ENCODE measurements around the gene FHL2.

The FHL2 gene

GRCh38 chr2:105421053-105421452 is 22.2 kb upstream of the FHL2 start:
- no peak for DNase-seq

- no peak for DNase-seq
Observed at GRCh38 chr2:105418522-105418921, 19.7 kb upstream of the FHL2 start.

DNA sequence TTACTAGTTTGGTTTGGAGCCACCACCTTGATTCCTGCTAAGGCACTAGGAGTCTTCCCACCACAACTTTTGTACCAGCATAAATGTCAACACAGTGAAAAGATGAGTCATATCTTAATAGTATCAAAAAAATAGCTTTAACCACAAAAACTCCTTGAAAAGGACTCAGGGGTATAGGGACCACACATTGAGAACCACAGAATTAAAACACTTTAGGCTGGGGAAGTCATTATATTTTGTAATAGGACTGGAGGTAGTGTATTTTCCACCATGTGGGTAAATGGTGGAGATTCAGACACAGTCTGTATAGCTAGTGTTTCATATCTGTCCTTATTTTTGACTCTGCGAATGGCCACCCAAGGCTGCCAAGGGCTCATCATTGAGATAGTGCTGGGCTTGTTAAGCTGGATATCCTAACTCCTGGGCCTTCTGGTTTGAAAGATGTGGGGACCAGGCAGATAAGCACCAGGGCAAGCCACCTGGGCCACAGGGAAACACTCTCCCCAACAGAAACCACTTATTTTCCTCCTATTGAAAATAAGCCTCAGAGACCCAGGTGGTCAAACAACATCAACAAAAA is 19.1 kb upstream of the FHL2 start:
- no peak for DNase-seq

DNA sequence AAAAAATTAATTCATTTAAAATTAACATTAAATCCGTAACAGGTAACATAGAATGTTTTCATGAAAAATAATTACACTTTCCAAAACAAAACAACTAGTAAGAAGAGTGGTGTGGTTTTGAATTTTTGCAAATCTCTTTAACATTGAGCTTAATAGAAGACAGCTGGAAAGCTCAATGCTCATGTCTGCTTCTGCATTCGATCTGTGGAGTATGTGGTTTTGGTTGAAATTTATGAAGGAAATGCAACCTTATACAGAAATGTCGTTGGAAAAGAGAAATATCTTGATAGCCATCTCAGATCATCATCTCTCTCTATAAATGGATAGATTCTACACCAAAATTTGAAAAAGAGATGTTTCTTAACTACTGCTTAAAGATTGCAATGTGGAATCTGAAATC is 17.3 kb upstream of the FHL2 start:
- DNase-seq: no peak

GRCh38 chr2:105415007-105415406 is 16.2 kb upstream of the FHL2 start:
- DNase-seq: no peak

DNA sequence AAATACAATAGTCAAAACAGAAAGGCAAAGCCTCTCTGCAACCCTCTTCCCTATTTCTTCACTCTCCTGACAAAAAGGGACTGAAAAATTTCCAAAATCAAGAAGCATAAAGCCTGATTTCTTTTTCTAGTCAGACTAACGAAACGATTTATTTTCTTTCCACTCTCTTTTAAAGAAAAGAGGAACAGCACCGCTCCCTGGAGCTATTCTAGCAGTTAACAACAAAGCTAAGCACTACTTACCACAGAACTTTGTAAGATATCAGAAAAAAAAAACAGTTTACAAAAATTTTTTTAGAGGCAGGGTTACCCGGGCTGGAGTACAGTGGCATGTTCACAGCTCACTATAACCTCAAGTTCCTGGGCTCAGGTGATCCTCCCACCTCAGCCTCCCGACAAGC is 14.4 kb upstream of the FHL2 start:
- DNase-seq: no peak

DNA sequence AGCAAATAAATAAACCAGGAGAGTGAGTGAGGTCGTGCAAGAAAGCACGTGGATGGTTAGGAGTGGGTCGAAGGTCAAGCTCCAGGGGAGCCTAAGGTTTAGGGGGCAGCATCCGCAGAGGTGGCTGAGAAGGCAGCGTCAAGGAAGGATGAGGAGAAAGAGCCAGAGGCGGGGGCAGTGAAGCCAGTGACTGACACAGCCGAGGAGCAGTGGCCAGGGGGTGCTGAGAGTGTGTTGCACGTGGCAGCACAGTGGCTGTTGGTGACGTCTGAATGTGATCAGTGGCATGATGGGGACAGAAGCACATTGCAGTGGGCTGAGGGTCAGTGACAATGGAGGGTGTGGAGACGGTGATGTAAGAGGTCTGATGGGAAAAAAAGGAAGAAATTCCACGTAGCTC is 13.7 kb upstream of the FHL2 start:
- DNase-seq: no peak

DNA sequence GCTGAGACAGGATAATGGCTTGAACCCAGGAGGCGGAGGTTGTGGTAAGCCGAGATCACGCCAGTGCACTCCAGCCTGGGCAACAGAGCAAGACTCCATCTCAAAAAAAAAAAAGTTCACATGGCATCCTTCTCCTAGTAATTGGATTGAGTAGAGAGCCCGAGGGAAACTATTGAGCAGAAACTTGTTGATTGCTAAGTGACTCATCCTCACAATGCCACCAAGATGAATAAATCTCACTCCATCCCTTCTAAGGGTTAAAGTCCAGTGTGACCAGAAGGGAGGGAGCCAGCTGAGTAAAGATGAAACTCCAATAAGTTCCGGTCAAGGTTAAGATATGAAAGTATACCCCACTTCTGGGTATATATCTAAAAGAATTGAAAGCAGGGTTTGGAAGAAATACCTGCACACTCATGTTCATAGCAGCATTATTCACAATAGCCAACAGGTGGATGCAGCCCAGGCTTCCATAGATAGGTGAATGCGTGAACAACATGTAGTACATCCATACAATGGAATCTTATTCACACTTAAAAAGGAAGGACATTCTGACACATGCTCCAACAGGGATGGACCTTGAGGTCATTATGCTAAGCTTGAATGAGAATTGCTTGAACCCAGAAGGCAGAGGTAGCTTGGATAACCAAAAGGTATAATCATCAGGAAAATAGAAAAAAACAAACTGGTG is 13.0 kb upstream of the FHL2 start:
- DNase-seq: no peak

GRCh38 chr2:105410554-105410953 is 11.7 kb upstream of the FHL2 start:
- DNase-seq: no peak

DNA sequence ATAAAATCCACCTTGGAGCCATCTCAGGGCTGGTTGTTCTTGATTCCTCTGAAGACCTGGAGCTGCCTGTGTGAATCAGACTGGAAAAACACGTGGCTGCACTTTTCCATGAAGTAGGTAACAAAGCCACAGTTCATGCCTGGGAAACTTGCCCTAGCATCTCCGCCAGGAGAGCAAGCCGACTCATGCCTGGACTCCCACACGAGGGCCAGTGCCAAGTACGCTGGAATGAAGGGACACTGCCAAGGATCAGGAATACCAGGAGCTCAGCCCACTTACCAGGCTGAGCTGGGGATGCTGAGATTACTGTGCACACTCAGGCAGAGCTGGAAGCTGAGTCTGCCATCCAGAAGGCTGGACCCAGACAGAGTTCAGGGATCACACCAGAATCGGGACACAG is 10.9 kb upstream of the FHL2 start:
- no peak for DNase-seq

- DNase-seq: no peak
Observed at GRCh38 chr2:105407946-105408743, 9.3 kb upstream of the FHL2 start.

- no peak for DNase-seq
Observed at GRCh38 chr2:105406221-105406620, 7.4 kb upstream of the FHL2 start.

- DNase-seq: no peak
Observed at GRCh38 chr2:105405291-105405690, 6.4 kb upstream of the FHL2 start.

DNA sequence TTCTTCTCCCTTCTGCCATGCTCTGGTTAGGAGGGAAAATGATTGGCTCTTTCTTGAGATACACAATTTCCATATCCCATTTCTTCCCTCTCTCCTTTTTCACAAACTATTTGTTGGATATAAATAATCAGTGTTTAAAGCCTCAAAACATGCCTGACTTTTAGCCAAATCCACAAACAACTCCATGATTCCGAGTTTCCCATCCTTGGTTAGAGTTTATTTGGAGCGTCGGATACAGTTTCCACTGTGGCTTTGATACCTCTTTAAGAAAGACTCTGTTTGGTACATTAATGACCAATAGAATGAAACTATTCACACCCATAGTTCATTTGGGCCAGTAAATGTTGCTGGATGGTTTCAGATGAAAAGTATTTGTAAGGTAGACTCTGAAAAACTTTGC is 5.9 kb upstream of the FHL2 start:
- no peak for DNase-seq

DNA sequence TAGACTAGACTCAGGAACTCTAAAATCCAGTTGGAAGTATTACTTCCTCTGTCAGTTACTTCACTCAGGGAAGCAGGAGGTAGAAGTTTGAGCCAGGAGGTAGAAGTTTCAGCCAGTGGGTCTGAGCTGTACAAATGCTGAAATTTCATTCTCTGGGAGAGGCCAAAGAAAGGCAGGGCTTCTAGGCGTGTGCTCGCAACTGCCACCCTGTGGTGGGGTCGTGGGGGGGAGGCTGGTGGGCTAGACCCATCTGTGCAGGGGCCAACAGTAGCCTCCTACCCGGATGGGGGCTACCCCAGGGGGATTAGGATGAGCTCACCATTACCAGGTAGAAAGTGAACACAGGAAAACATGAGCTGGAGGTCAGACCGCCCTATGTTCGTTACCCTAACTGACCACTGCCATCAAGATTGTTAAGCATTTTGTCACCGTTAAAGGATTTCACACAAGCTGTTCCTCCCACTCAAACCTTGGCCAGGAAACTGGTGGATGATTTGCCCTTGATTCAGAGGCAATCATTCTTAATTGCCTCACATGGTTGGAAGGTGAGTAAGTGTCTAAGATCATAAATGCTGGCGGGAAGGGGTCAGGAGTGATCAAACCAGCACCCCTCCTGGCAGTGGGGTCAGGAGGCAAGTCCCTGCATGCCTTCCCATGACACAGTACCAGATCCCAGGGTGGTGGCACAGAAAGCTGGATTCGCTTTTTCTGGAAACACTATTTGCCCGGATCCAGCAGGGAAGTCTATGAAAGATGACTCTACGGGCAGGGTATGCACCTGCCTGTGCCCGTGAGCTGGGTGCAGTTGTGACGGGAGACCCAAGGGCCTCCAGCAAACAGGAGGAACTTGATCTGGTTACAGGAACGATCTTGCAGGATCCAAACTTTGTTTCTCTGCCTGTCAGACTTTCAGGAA is 5.2 kb upstream of the FHL2 start:
- DNase-seq: no peak

- DNase-seq: no peak
Observed at GRCh38 chr2:105403241-105403782, 4.5 kb upstream of the FHL2 start.

DNA sequence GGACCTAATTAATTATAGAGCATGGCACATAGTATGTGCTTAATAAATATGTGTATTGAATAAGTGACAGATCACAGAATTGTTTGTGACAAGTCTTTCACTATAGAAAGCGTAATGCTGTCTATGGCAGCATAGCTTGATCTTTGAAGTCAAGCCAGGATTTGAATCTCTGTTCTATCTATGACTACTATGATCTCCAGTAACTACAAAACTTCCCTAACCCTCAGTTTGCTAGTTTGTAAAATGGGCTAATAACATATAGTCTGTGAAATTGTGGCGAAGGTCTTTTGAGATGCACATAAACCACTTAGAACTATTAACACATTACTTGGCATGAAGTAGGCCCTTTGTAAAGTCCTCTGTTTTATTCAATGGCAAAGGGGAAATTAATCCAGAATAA is 4.0 kb upstream of the FHL2 start:
- DNase-seq: no peak

- no peak for DNase-seq
Observed at GRCh38 chr2:105401867-105402266, 3.0 kb upstream of the FHL2 start.

GRCh38 chr2:105400138-105400540 is 1.3 kb upstream of the FHL2 start:
- DNase-seq: no peak

GRCh38 chr2:105399207-105399861 is 483 bp upstream of the FHL2 start:
- no peak for DNase-seq

DNA sequence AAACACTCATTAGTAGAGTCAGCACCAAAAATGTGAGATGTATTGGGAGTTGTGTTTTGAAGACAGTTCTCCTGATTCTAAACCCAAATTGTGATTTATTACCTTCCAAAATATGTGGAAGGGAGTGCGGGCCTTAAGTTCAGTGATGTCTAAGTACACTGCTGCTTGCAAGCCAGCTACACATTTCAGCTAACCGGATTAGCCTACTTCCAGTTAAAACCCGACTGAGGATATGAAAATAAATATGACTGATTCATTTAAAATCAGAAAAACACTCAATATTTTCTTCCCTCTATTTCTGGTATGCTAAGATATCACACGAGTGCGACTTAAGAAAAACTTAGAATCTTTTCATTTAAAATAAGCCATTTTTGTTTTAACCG is 907 bp downstream of the FHL2 start:
- no peak for DNase-seq

GRCh38 chr2:105397025-105397722 is 1.7 kb downstream of the FHL2 start:
- DNase-seq: no peak
